ENCODE data around the gene MAP4K4. TPM values are rescaled to one million over a fixed set of nuclear protein-coding genes. Genes with fewer than 3 reads are reported as not detected.

Gene MAP4K4
- total and polyA plus RNA-seq, 5 donors from 2014 or later = 6.7 to 179 (median 14.7) TPM

GRCh38 chr2:101704046-101704466 is 6.5 kb downstream of the MAP4K4 start:
- H3K36me3 Mint-ChIP-seq = peaks cover 22% of the 10 kb centered on the region
- Histone ChIP-seq H3K4me3 (ENCODE audit: low read depth, low read length) (peak overlapping the region; percentile 82), H3K27me3 (ENCODE audit: control insufficient read depth, insufficient read depth, low read length) (no peaks in the 10 kb centered on the region), H3K36me3 (ENCODE audit: control insufficient read depth, insufficient read depth, low read length) (peaks cover 3% of the 10 kb centered on the region), H3K4me1 (ENCODE audit: control insufficient read depth, insufficient read depth, low read length, poor library complexity, severe bottlenecking) (peaks cover 85% of the 10 kb centered on the region), H3K27ac (ENCODE audit: insufficient read depth, low read length, poor library complexity, severe bottlenecking) (peak overlapping the region; percentile 80), H3K9me3 (ENCODE audit: control insufficient read depth in 2 of 2, low read length in 2 of 2) (no peaks in the 10 kb centered on the region)
- H3K27ac Mint-ChIP-seq = peak overlapping the region; percentile 90 to 98 (median 93)
- H3K9me3 Mint-ChIP-seq = peaks cover 0 to 2% (median 0%) of the 10 kb centered on the region in 7 donors
- no peaks in the 10 kb centered on the region for H3K27me3 Mint-ChIP-seq
- DNase-seq = peak in 2 of 3 donors; percentile 43 to 61
- H3K4me3 Mint-ChIP-seq = peak overlapping the region; percentile 89 to 96 (median 90)
- peak; percentile 14 to 23 for ATAC-seq (ENCODE audit: low read depth in 2 of 2)
- peaks cover 18 to 64% (median 39%) of the 10 kb centered on the region in 4 donors for H3K4me1 Mint-ChIP-seq

GRCh38 chr2:101704816-101705578 is 7.5 kb downstream of the MAP4K4 start:
- Mint-ChIP-seq H3K27me3 (no peaks in the 10 kb centered on the region), H3K4me3 (peak overlapping the region; percentile 66 to 91 (median 90)), H3K9me3 (peaks cover 0 to 2% (median 0%) of the 10 kb centered on the region in 7 donors), H3K36me3 (peaks cover 22% of the 10 kb centered on the region), H3K27ac (peak overlapping the region; percentile 88 to 93 (median 90)), H3K4me1 (peaks cover 26 to 74% (median 42%) of the 10 kb centered on the region in 4 donors)
- Histone ChIP-seq H3K9me3 (ENCODE audit: control insufficient read depth in 2 of 2, low read length in 2 of 2) (no peaks in the 10 kb centered on the region), H3K4me1 (ENCODE audit: control insufficient read depth, insufficient read depth, low read length, poor library complexity, severe bottlenecking) (peaks cover 86% of the 10 kb centered on the region), H3K4me3 (ENCODE audit: low read depth, low read length) (peak overlapping the region; percentile 75), H3K36me3 (ENCODE audit: control insufficient read depth, insufficient read depth, low read length) (peaks cover 3% of the 10 kb centered on the region), H3K27ac (ENCODE audit: insufficient read depth, low read length, poor library complexity, severe bottlenecking) (peak overlapping the region; percentile 80), H3K27me3 (ENCODE audit: control insufficient read depth, insufficient read depth, low read length) (no peaks in the 10 kb centered on the region)
- DNase-seq (no peak), ATAC-seq (ENCODE audit: low read depth in 2 of 2) (no peak)

GRCh38 chr2:101706121-101706818 is 8.8 kb downstream of the MAP4K4 start:
- peaks cover 88% of the 10 kb centered on the region for H3K4me1 ChIP-seq (ENCODE audit: control insufficient read depth, insufficient read depth, low read length, poor library complexity, severe bottlenecking)
- no peaks in the 10 kb centered on the region for H3K9me3 ChIP-seq (ENCODE audit: control insufficient read depth in 2 of 2, low read length in 2 of 2)
- peaks cover 19% of the 10 kb centered on the region for H3K36me3 Mint-ChIP-seq
- peaks cover 38 to 86% (median 49%) of the 10 kb centered on the region in 4 donors for H3K4me1 Mint-ChIP-seq
- H3K27me3 ChIP-seq (ENCODE audit: control insufficient read depth, insufficient read depth, low read length) = no peaks in the 10 kb centered on the region
- peak overlapping the region; percentile 68 to 89 (median 82) for H3K4me3 Mint-ChIP-seq
- DNase-seq = no peak
- H3K27ac Mint-ChIP-seq = peak overlapping the region; percentile 82 to 98 (median 90)
- peaks cover 0 to 2% (median 0%) of the 10 kb centered on the region in 7 donors for H3K9me3 Mint-ChIP-seq
- peaks cover 3% of the 10 kb centered on the region for H3K36me3 ChIP-seq (ENCODE audit: control insufficient read depth, insufficient read depth, low read length)
- ATAC-seq (ENCODE audit: low read depth in 2 of 2) = no peak
- H3K27me3 Mint-ChIP-seq = no peaks in the 10 kb centered on the region
- peak overlapping the region; percentile 75 for H3K4me3 ChIP-seq (ENCODE audit: low read depth, low read length)
- H3K27ac ChIP-seq (ENCODE audit: insufficient read depth, low read length, poor library complexity, severe bottlenecking) = peak overlapping the region; percentile 80

- H3K27ac ChIP-seq (ENCODE audit: insufficient read depth, low read length, poor library complexity, severe bottlenecking) = peak overlapping the region; percentile 80
Observed at GRCh38 chr2:101706819-101707177, 9.3 kb downstream of the MAP4K4 start.

GRCh38 chr2:101710036-101710435 is 12.5 kb downstream of the MAP4K4 start:
- no peaks in the 10 kb centered on the region for H3K9me3 ChIP-seq (ENCODE audit: control insufficient read depth in 2 of 2, low read length in 2 of 2)
- peak overlapping the region; percentile 36 to 71 (median 68) for H3K4me3 Mint-ChIP-seq
- H3K4me1 Mint-ChIP-seq = peaks cover 47 to 79% (median 61%) of the 10 kb centered on the region in 4 donors
- peaks cover 6% of the 10 kb centered on the region for H3K36me3 Mint-ChIP-seq
- no peak for DNase-seq
- H3K4me1 ChIP-seq (ENCODE audit: control insufficient read depth, insufficient read depth, low read length, poor library complexity, severe bottlenecking) = peaks cover 78% of the 10 kb centered on the region
- no peaks in the 10 kb centered on the region for H3K9me3 Mint-ChIP-seq
- peak overlapping the region in 2 of 3 donors; percentile 78 to 85 for H3K27ac Mint-ChIP-seq
- H3K27me3 ChIP-seq (ENCODE audit: control insufficient read depth, insufficient read depth, low read length) = no peaks in the 10 kb centered on the region
- H3K36me3 ChIP-seq (ENCODE audit: control insufficient read depth, insufficient read depth, low read length) = no peaks in the 10 kb centered on the region
- peak overlapping the region; percentile 74 for H3K4me3 ChIP-seq (ENCODE audit: low read depth, low read length)
- ATAC-seq (ENCODE audit: low read depth in 2 of 2) = no peak
- H3K27ac ChIP-seq (ENCODE audit: insufficient read depth, low read length, poor library complexity, severe bottlenecking) = peak overlapping the region; percentile 68
- H3K27me3 Mint-ChIP-seq = no peaks in the 10 kb centered on the region

More at GRCh38 chr2:101706819-101707177, 9.3 kb downstream of the MAP4K4 start:
- Histone ChIP-seq H3K36me3 (ENCODE audit: control insufficient read depth, insufficient read depth, low read length) (peaks cover 2% of the 10 kb centered on the region), H3K4me1 (ENCODE audit: control insufficient read depth, insufficient read depth, low read length, poor library complexity, severe bottlenecking) (peaks cover 91% of the 10 kb centered on the region), H3K4me3 (ENCODE audit: low read depth, low read length) (peak overlapping the region; percentile 75), H3K9me3 (ENCODE audit: control insufficient read depth in 2 of 2, low read length in 2 of 2) (no peaks in the 10 kb centered on the region), H3K27me3 (ENCODE audit: control insufficient read depth, insufficient read depth, low read length) (no peaks in the 10 kb centered on the region)
- Mint-ChIP-seq H3K4me1 (peaks cover 42 to 92% (median 52%) of the 10 kb centered on the region in 4 donors), H3K36me3 (peaks cover 16% of the 10 kb centered on the region), H3K4me3 (peak overlapping the region; percentile 68 to 89 (median 82)), H3K27ac (peak overlapping the region; percentile 1 to 98 (median 90)), H3K27me3 (no peaks in the 10 kb centered on the region), H3K9me3 (peaks cover 0 to 2% (median 0%) of the 10 kb centered on the region in 7 donors)
- peak in 1 of 3 donors; percentile 71 for DNase-seq
- no peak for ATAC-seq (ENCODE audit: low read depth in 2 of 2)

- no peaks in the 10 kb centered on the region for H3K36me3 ChIP-seq (ENCODE audit: control insufficient read depth, insufficient read depth, low read length)
- peak overlapping the region; percentile 68 for H3K27ac ChIP-seq (ENCODE audit: insufficient read depth, low read length, poor library complexity, severe bottlenecking)
- Mint-ChIP-seq H3K9me3 (no peaks in the 10 kb centered on the region), H3K27ac (peak overlapping the region in 2 of 3 donors; percentile 78 to 85), H3K27me3 (no peaks in the 10 kb centered on the region), H3K4me3 (peak overlapping the region; percentile 36 to 71 (median 68)), H3K4me1 (peaks cover 44 to 78% (median 63%) of the 10 kb centered on the region in 4 donors), H3K36me3 (peaks cover 6% of the 10 kb centered on the region)
- H3K4me1 ChIP-seq (ENCODE audit: control insufficient read depth, insufficient read depth, low read length, poor library complexity, severe bottlenecking) = peaks cover 79% of the 10 kb centered on the region
- peak in 1 of 3 donors; percentile 65 for DNase-seq
- peak; percentile 98 to 99 for ATAC-seq (ENCODE audit: low read depth in 2 of 2)
- peak overlapping the region; percentile 74 for H3K4me3 ChIP-seq (ENCODE audit: low read depth, low read length)
- no peaks in the 10 kb centered on the region for H3K27me3 ChIP-seq (ENCODE audit: control insufficient read depth, insufficient read depth, low read length)
- no peaks in the 10 kb centered on the region for H3K9me3 ChIP-seq (ENCODE audit: control insufficient read depth in 2 of 2, low read length in 2 of 2)
Observed at GRCh38 chr2:101710471-101711318, 13.2 kb downstream of the MAP4K4 start.

GRCh38 chr2:101714118-101714517 is 16.6 kb downstream of the MAP4K4 start:
- peaks cover 57 to 89% (median 70%) of the 10 kb centered on the region in 4 donors for H3K4me1 Mint-ChIP-seq
- H3K27me3 ChIP-seq (ENCODE audit: control insufficient read depth, insufficient read depth, low read length) = no peaks in the 10 kb centered on the region
- H3K27me3 Mint-ChIP-seq = no peaks in the 10 kb centered on the region
- peak overlapping the region; percentile 51 for H3K4me3 ChIP-seq (ENCODE audit: low read depth, low read length)
- H3K27ac Mint-ChIP-seq = peak overlapping the region; percentile 39 to 95 (median 84)
- DNase-seq (no peak), ATAC-seq (ENCODE audit: low read depth in 2 of 2) (no peak)
- H3K27ac ChIP-seq (ENCODE audit: insufficient read depth, low read length, poor library complexity, severe bottlenecking) = peak overlapping the region; percentile 43
- H3K36me3 ChIP-seq (ENCODE audit: control insufficient read depth, insufficient read depth, low read length) = no peaks in the 10 kb centered on the region
- no peaks in the 10 kb centered on the region for H3K9me3 Mint-ChIP-seq
- no peaks in the 10 kb centered on the region for H3K9me3 ChIP-seq (ENCODE audit: control insufficient read depth in 2 of 2, low read length in 2 of 2)
- H3K4me3 Mint-ChIP-seq = peak overlapping the region in 1 of 4 donors; percentile 92
- H3K4me1 ChIP-seq (ENCODE audit: control insufficient read depth, insufficient read depth, low read length, poor library complexity, severe bottlenecking) = peaks cover 81% of the 10 kb centered on the region
- H3K36me3 Mint-ChIP-seq = peaks cover 4% of the 10 kb centered on the region

Data from CD4-positive, CD25-positive, alpha-beta regulatory T cell (primary cell).